ENCODE data around the gene ACOX2. TPM values are rescaled to one million over a fixed set of nuclear protein-coding genes. Genes with fewer than 3 reads are reported as not detected.

Gene ACOX2
- total and polyA plus RNA-seq, 2 of the 13 experiments (the other 11 are each of a cell fraction or from before 2014, with no cell fraction given), result 42.6 to 98.5 TPM

DNA sequence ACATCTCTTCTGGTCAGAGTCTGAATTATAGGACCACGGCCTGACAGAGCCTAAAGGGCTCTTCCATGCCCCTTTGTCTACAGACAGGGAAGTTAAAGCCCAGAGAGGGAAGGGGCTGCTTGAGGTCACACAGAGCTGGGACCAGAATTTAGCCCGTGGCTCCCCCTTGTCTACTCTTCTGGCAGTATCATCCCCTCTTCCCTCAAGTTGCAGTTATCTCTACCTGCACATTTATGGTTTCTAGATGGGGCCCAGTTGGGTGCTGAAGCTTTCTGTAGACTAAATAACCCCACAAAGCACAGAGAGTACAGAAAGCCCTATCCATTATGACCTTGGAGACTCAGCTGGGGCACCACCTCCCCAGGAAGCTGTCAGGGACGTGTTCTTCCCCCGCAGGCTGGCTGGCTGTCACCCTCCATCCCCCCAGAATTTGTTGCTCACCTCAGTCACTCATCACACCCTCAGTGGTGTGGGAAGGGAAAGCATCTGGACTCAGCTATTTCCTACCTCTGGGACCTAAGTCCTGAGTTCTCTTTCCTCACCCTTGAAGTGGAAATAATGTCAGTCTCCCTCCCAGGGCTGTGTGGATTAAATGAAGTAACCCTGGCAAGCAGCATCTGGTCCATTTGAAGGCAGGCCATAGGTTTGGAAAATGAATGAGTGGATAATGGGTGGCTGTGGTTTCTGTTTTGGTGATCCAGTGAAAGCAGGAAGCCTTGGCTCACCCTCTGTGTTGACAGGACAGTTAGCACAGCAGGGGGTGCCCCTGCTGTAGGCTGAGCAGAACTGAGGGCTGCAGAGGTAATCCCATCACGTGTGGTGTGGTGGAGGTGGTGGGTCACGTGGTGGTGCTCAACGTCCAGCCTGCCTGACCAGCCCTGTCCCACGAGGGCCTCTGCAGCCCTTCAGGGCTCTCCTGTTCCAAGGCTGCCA is 16.3 kb downstream of the ACOX2 start (continued):
- TF ChIP-seq, protein P1, sequence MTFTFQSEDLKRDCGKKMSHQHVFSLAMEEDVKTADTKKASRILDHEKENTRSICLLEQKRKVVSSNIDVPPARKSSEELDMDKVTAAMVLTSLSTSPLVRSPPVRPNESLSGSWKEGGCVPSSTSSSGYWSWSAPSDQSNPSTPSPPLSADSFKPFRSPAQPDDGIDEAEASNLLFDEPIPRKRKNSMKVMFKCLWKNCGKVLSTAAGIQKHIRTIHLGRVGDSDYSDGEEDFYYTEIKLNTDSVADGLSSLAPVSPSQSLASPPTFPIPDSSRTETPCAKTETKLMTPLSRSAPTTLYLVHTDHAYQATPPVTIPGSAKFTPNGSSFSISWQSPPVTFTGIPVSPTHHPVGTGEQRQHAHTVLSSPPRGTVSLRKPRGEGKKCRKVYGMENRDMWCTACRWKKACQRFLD (CRISPR knock-in tag; IDR thresholded peaks at IDR 0.05; ENCODE audit: borderline replicate concordance), result peak; percentile 58; the same call in 1 of the 2 replicates
- TF ChIP-seq DMAP1 (CRISPR knock-in tag; IDR thresholded peaks at IDR 0.05), result peak; percentile 72; the same call in 1 of the 2 replicates
- TF ChIP-seq SMAD3 (CRISPR knock-in tag; IDR thresholded peaks at IDR 0.05), result no peak
- TF ChIP-seq ZNF563 (CRISPR knock-in tag; IDR thresholded peaks at IDR 0.05), result no peak
- TF ChIP-seq, protein P2, sequence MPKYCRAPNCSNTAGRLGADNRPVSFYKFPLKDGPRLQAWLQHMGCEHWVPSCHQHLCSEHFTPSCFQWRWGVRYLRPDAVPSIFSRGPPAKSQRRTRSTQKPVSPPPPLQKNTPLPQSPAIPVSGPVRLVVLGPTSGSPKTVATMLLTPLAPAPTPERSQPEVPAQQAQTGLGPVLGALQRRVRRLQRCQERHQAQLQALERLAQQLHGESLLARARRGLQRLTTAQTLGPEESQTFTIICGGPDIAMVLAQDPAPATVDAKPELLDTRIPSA (CRISPR knock-in tag; IDR thresholded peaks at IDR 0.05; ENCODE audit: borderline replicate concordance), result no peak
- no peak for TF ChIP-seq MAFK (conservative IDR thresholded peaks at IDR 0.05 in 1 of 2, IDR thresholded peaks at IDR 0.05 in 1 of 2; ENCODE audit: low read length in 2 of 2)
- TF ChIP-seq BHLHE40 (IDR thresholded peaks at IDR 0.05; ENCODE audit: low read length), result peak; percentile 90
- no peak; the same call in 1 of the 2 replicates for TF ChIP-seq KDM3A (CRISPR knock-in tag; IDR thresholded peaks at IDR 0.05; ENCODE audit: low read depth)
- TF ChIP-seq ZNF790 (CRISPR knock-in tag; IDR thresholded peaks at IDR 0.05; ENCODE audit: borderline replicate concordance), result no peak
- TF ChIP-seq, protein P3, sequence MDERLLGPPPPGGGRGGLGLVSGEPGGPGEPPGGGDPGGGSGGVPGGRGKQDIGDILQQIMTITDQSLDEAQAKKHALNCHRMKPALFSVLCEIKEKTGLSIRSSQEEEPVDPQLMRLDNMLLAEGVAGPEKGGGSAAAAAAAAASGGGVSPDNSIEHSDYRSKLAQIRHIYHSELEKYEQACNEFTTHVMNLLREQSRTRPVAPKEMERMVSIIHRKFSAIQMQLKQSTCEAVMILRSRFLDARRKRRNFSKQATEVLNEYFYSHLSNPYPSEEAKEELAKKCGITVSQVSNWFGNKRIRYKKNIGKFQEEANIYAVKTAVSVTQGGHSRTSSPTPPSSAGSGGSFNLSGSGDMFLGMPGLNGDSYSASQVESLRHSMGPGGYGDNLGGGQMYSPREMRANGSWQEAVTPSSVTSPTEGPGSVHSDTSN (CRISPR knock-in tag; IDR thresholded peaks at IDR 0.05), result no peak
- TF ChIP-seq ZNF350 (CRISPR knock-in tag; IDR thresholded peaks at IDR 0.05; ENCODE audit: borderline replicate concordance, low read depth), result peak; percentile 51; the same call in 1 of the 2 replicates
- TF ChIP-seq ESRRA (CRISPR knock-in tag; IDR thresholded peaks at IDR 0.05; ENCODE audit: low read depth), result no peak
- no peak for TF ChIP-seq REL (CRISPR knock-in tag; conservative IDR thresholded peaks at IDR 0.05)
- TF ChIP-seq, protein P4, sequence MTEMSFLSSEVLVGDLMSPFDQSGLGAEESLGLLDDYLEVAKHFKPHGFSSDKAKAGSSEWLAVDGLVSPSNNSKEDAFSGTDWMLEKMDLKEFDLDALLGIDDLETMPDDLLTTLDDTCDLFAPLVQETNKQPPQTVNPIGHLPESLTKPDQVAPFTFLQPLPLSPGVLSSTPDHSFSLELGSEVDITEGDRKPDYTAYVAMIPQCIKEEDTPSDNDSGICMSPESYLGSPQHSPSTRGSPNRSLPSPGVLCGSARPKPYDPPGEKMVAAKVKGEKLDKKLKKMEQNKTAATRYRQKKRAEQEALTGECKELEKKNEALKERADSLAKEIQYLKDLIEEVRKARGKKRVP (CRISPR knock-in tag; IDR thresholded peaks at IDR 0.05), result no peak
- no peak for TF ChIP-seq EZH2 (conservative IDR thresholded peaks at IDR 0.05; ENCODE audit: low read depth, low read length)
- TF ChIP-seq NONO (IDR thresholded peaks at IDR 0.05), result no peak
- TF ChIP-seq NONO (CRISPR knock-in tag; conservative IDR thresholded peaks at IDR 0.05), result peak; percentile 29; the same call in 1 of the 2 replicates
- TF ChIP-seq ZNF773 (CRISPR knock-in tag; IDR thresholded peaks at IDR 0.05; ENCODE audit: borderline replicate concordance), result no peak
- 0 out of 2 replicates have a peak, but pooled peaks have one; percentile 51 for TF ChIP-seq MIER2 (CRISPR knock-in tag; IDR thresholded peaks at IDR 0.05)
- TF ChIP-seq, protein P5, sequence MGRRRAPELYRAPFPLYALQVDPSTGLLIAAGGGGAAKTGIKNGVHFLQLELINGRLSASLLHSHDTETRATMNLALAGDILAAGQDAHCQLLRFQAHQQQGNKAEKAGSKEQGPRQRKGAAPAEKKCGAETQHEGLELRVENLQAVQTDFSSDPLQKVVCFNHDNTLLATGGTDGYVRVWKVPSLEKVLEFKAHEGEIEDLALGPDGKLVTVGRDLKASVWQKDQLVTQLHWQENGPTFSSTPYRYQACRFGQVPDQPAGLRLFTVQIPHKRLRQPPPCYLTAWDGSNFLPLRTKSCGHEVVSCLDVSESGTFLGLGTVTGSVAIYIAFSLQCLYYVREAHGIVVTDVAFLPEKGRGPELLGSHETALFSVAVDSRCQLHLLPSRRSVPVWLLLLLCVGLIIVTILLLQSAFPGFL (CRISPR knock-in tag; IDR thresholded peaks at IDR 0.05), result no peak
- TF ChIP-seq SP1 (IDR thresholded peaks at IDR 0.05), result no peak
- peak; percentile 25; the same call in 1 of the 2 replicates for TF ChIP-seq SP1 (CRISPR knock-in tag; IDR thresholded peaks at IDR 0.05)
- TF ChIP-seq, protein P6, sequence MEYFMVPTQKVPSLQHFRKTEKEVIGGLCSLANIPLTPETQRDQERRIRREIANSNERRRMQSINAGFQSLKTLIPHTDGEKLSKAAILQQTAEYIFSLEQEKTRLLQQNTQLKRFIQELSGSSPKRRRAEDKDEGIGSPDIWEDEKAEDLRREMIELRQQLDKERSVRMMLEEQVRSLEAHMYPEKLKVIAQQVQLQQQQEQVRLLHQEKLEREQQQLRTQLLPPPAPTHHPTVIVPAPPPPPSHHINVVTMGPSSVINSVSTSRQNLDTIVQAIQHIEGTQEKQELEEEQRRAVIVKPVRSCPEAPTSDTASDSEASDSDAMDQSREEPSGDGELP (IDR thresholded peaks at IDR 0.05; ENCODE audit: borderline replicate concordance, low read depth), result no peak
- peak; percentile 81 for TF ChIP-seq ZNF451 (CRISPR knock-in tag; IDR thresholded peaks at IDR 0.05)
